H1 (cell line): ENCODE results near the gene SRGAP2. TPM values are rescaled to one million over a fixed set of nuclear protein-coding genes. Genes with fewer than 3 reads are reported as not detected.
"Not testable (repeated sequence)": the region's sequence is repeated elsewhere in the genome, so short reads cannot be mapped to it uniquely, and the experiment has no call there.

ENCODE experiments used
- CTCF ChIA-PET: fragments of 300-600 bp; sonication (Branson Sonifier 250); formaldehyde crosslinking; loops from one replicate; lab custom pipeline; 2021; ENCODE audit not compliant: partially characterized antibody; lab: Charles Lee
- POLR2A ChIA-PET: fragments of 300-600 bp; sonication (Branson Sonifier 250); formaldehyde crosslinking; loops from one replicate; lab custom pipeline; 2021; ENCODE audit warnings: inconsistent platforms; ENCODE audit not compliant: partially characterized antibody; lab: Charles Lee
- DNase-seq, 2 experiments: peaks; one replicate each; pipeline versions ENCODE4 v3.0.0 to v3.0.0-alpha.2; 2010 to 2022; ENCODE audit warnings: low spot score in 2 of 2, low read depth in 1 of 2, mixed read lengths in 1 of 2
- FAIRE-seq: peaks from 2 replicates; lab custom pipeline; 2011; peaks lifted over from hg19 to GRCh38; lab: Jason Lieb, UNC
- H2AFZ ChIP-seq: 2 replicates; pipeline ENCODE4 v1.8.1; 2012; ENCODE audit warnings: low read length, inconsistent platforms
- H2AK5ac ChIP-seq: 2 replicates; pipeline ENCODE4 v1.6.1; 2013; ENCODE audit warnings: low read depth, low read length
- H2BK120ac ChIP-seq: replicated peaks from 2 replicates; pipeline ENCODE3; 2013; ENCODE audit warnings: low read depth, low read length, inconsistent platforms
- H2BK12ac ChIP-seq: 2 replicates; pipeline ENCODE4 v1.6.1; 2013; ENCODE audit warnings: low read depth, low read length
- H2BK15ac ChIP-seq: 2 replicates; pipeline ENCODE4 v1.6.1; 2013; ENCODE audit warnings: low read length
- H2BK20ac ChIP-seq: 2 replicates; pipeline ENCODE4 v1.6.1; 2013; ENCODE audit warnings: low read length
- H2BK5ac ChIP-seq: 2 replicates; pipeline ENCODE4 v1.6.1; 2013; ENCODE audit warnings: low read depth, low read length
- H3K14ac ChIP-seq: 2 replicates; pipeline ENCODE4 v1.6.1; 2013; ENCODE audit warnings: inconsistent platforms; ENCODE audit not compliant: insufficient read length
- H3K18ac ChIP-seq: 2 replicates; pipeline ENCODE4 v1.6.1; 2013; ENCODE audit warnings: low read length; ENCODE audit errors: extremely low read depth
- H3K23ac ChIP-seq: 2 replicates; pipeline ENCODE4 v1.6.1; 2013; ENCODE audit warnings: inconsistent platforms; ENCODE audit not compliant: insufficient read length
- H3K23me2 ChIP-seq: 2 replicates; pipeline ENCODE4 v1.6.1; 2013; ENCODE audit warnings: low read depth, low read length
- H3K27ac ChIP-seq: 2 replicates; pipeline ENCODE4 v1.6.1; 2011; ENCODE audit warnings: low read depth, low read length, inconsistent platforms
- H3K27me3 ChIP-seq, 4 experiments: replicated peaks in 1 of 4; 1 replicate in 1 of 4; 2 replicates in 3 of 4; pipeline versions ENCODE4 v1.6.1 to v1.8.1; 2011 to 2013; ENCODE audit warnings: low read length in 3 of 4, mild to moderate bottlenecking in 3 of 4, inconsistent platforms in 2 of 4, mixed read lengths in 2 of 4, moderate library complexity in 1 of 4; ENCODE audit not compliant: control insufficient read depth in 3 of 4, insufficient read depth in 3 of 4; ENCODE audit errors: extremely low read depth in 1 of 4
- H3K36me3 ChIP-seq, 4 experiments: 2 replicates each; pipeline versions ENCODE4 v1.6.1 to v1.8.1; 2011 to 2013; ENCODE audit warnings: mild to moderate bottlenecking in 4 of 4, low read length in 3 of 4, moderate library complexity in 2 of 4, control low read depth in 1 of 4, inconsistent platforms in 1 of 4; ENCODE audit not compliant: insufficient read depth in 4 of 4, control insufficient read depth in 2 of 4
- H3K4ac ChIP-seq: replicated peaks from 2 replicates; pipeline ENCODE3; 2013; ENCODE audit warnings: low read length, low read depth, mixed read lengths, inconsistent platforms; ENCODE audit not compliant: insufficient read length
- H3K4me1 ChIP-seq, 4 experiments: replicated peaks in 1 of 4; 1 replicate in 1 of 4; 2 replicates in 3 of 4; pipeline versions ENCODE4 v1.6.1 to v1.8.1; 2011 to 2013; ENCODE audit warnings: low read length in 3 of 4, inconsistent platforms in 2 of 4, mixed read lengths in 1 of 4; ENCODE audit not compliant: insufficient read depth in 4 of 4, control insufficient read depth in 3 of 4
- H3K4me2 ChIP-seq, 2 experiments: 2 replicates each; pipeline versions ENCODE4 v1.6.1 to v1.8.1; 2011 to 2013; ENCODE audit warnings: low read depth in 2 of 2, low read length in 2 of 2, control low read depth in 1 of 2, inconsistent platforms in 1 of 2, mild to moderate bottlenecking in 1 of 2; ENCODE audit not compliant: insufficient read depth in 1 of 2
- H3K4me3 ChIP-seq, 4 experiments: fragments of 200-600, 300-600 bp in 1 of 4; sonication (generic), shearing (Covaris generic), sonication (Bioruptor Twin) in 1 of 4; 2 replicates each; pipeline versions ENCODE4 v1.5.1 to v1.8.1; 2011 to 2016; ENCODE audit warnings: low read length in 4 of 4, low read depth in 3 of 4, control low read depth in 2 of 4, inconsistent platforms in 2 of 4, mild to moderate bottlenecking in 2 of 4, mixed read lengths in 1 of 4, moderate library complexity in 1 of 4; ENCODE audit not compliant: insufficient read depth in 2 of 4; ENCODE audit errors: extremely low read depth in 1 of 4
- H3K56ac ChIP-seq: replicated peaks from 2 replicates; pipeline ENCODE3; 2013; ENCODE audit warnings: low read depth, mild to moderate bottlenecking, mixed read lengths, low read length, inconsistent platforms; ENCODE audit not compliant: insufficient read length
- H3K79me1 ChIP-seq: 2 replicates; pipeline ENCODE4 v1.6.1; 2013; ENCODE audit warnings: low read depth, low read length, control low read depth
- H3K79me2 ChIP-seq, 2 experiments: 2 replicates each; pipeline versions ENCODE4 v1.6.1 to v1.8.1; 2012 to 2013; ENCODE audit warnings: low read length in 2 of 2, mild to moderate bottlenecking in 2 of 2, inconsistent platforms in 1 of 2; ENCODE audit not compliant: insufficient read depth in 2 of 2, control insufficient read depth in 1 of 2
- H3K9ac ChIP-seq, 4 experiments: replicated peaks in 1 of 4; 1 replicate in 1 of 4; 2 replicates in 3 of 4; pipeline versions ENCODE4 v1.6.1 to v1.8.1; 2011 to 2013; ENCODE audit warnings: low read depth in 3 of 4, low read length in 3 of 4, control low read depth in 2 of 4, mild to moderate bottlenecking in 2 of 4, moderate library complexity in 2 of 4, inconsistent platforms in 1 of 4; ENCODE audit errors: extremely low read depth in 1 of 4
- H3K9me3 ChIP-seq, 2 experiments: 2 replicates each; pipeline versions ENCODE4 v1.6.1 to v1.8.1; 2012 to 2013; ENCODE audit warnings: mild to moderate bottlenecking in 2 of 2, moderate library complexity in 2 of 2, control low read depth in 1 of 2, inconsistent platforms in 1 of 2, low read depth in 1 of 2, low read length in 1 of 2, mixed read lengths in 1 of 2; ENCODE audit not compliant: insufficient read depth in 2 of 2
- H4K20me1 ChIP-seq, 2 experiments: replicated peaks in 1 of 2; 2 replicates each; pipeline versions ENCODE3 to v1.8.1; 2011 to 2013; ENCODE audit warnings: inconsistent platforms in 2 of 2, low read length in 2 of 2, mild to moderate bottlenecking in 1 of 2; ENCODE audit not compliant: insufficient read depth in 2 of 2, control insufficient read depth in 1 of 2
- H4K5ac ChIP-seq: 2 replicates; pipeline ENCODE4 v1.6.1; 2013; ENCODE audit warnings: low read length, low read depth, mixed read lengths, inconsistent platforms; ENCODE audit not compliant: insufficient read length
- H4K8ac ChIP-seq: 2 replicates; pipeline ENCODE4 v1.8.0; 2013; ENCODE audit warnings: mild to moderate bottlenecking, moderate library complexity, low read length, inconsistent platforms; ENCODE audit not compliant: insufficient read depth; ENCODE audit errors: extremely low read depth
- H4K91ac ChIP-seq: replicated peaks from 2 replicates; pipeline ENCODE3; 2013; ENCODE audit warnings: low read length, mixed read lengths, inconsistent platforms; ENCODE audit not compliant: insufficient read length
- WGBS, 2 experiments: shearing (Covaris generic) in 1 of 2; methylation state at CpG; one replicate each; pipeline versions ENCODE4 v1.1.6 to v1.1.7; 2013 to 2015; ENCODE audit warnings: low lambda C conversion rate in 2 of 2, mixed read lengths in 2 of 2, inconsistent platforms in 1 of 2, low coverage in 1 of 2, missing lambda C conversion rate in 1 of 2; ENCODE audit not compliant: insufficient replicate concordance in 2 of 2, insufficient coverage in 1 of 2, insufficient read length in 1 of 2; ENCODE audit errors: extremely low coverage in 1 of 2, missing lambda C conversion rate in 1 of 2; 5-methylcytosine and 5-hydroxymethylcytosine counted together
- polyA plus RNA-seq, 7 experiments: library from polyadenylated mRNA; depleted of rRNA in 3 of 7; stranded (reverse) in 5 of 7; unstranded in 2 of 7; fragments of >200 nt in 5 of 7; fragments of 200-250 nt in 2 of 7; gene quantifications; 1 replicate in 5 of 7; 2 replicates in 1 of 7; 4 replicates in 1 of 7; pipeline versions ENCODE4 v1.2.1 to v1.2.3, GENCODE V29; 2011 to 2013; ENCODE audit warnings: missing spikeins in 2 of 7, mixed read lengths in 2 of 7
- total RNA-seq: library from RNA; stranded (reverse); fragmentation: NEBNext Ultra II Directional; extraction: Animal tissue kit (Norgen Biotek cat#: 25700); gene quantifications from 2 replicates; pipeline ENCODE4 v1.2.1, GENCODE V29; 2021

SRGAP2 gene
- total and polyA plus RNA-seq, 2 of the 8 experiments (the other 6 are each of a cell fraction or from before 2014, with no cell fraction given) = 10.8 to 54.0 TPM

- H3K14ac ChIP-seq, H2BK12ac ChIP-seq, H3K4me1 ChIP-seq, H3K9me3 ChIP-seq, H2BK120ac ChIP-seq, H3K36me3 ChIP-seq, H3K23ac ChIP-seq, H4K20me1 ChIP-seq, H4K8ac ChIP-seq, H2AK5ac ChIP-seq, H2BK20ac ChIP-seq, H3K4ac ChIP-seq, H3K23me2 ChIP-seq, H3K9ac ChIP-seq, H4K91ac ChIP-seq, FAIRE-seq, H3K4me3 ChIP-seq, H3K18ac ChIP-seq, H3K79me2 ChIP-seq, H3K27ac ChIP-seq, POLR2A ChIA-PET, H3K79me1 ChIP-seq, H2BK5ac ChIP-seq, H4K5ac ChIP-seq, CTCF ChIA-PET, H2BK15ac ChIP-seq, H3K4me2 ChIP-seq, DNase-seq, H2AFZ ChIP-seq, H3K27me3 ChIP-seq, H3K56ac ChIP-seq: not testable (repeated sequence)
- 94% methylated on average over 2 of the region's 3 CpGs; no CpG with 5 or more reads in 1 of the 2 experiments for WGBS, 2 experiments
Observed at GRCh38 chr1:206250953-206251681, 47.8 kb downstream of the SRGAP2 start.
